Liver (tissue), 3 donors: Measurements from ENCODE around the gene HARBI1.

ENCODE experiments used
- ATF3 ChIP-seq: IDR thresholded peaks from 2 replicates; pipeline ENCODE4 v1.6.1; 2016; ENCODE audit warnings: antibody characterized with exemption
- JUND ChIP-seq, 2 donors: IDR thresholded peaks; 2 replicates each; pipeline ENCODE4 v1.6.1; 2016; ENCODE audit warnings: antibody characterized with exemption in 2 of 2
- TF ChIP-seq, protein P1 (sequence below): fragments of 150-350 bp; IDR thresholded peaks from 2 replicates; pipeline ENCODE4 v1.5.1; 2017; ENCODE audit warnings: improper control_type of control experiment, low read depth, low read length; ENCODE audit not compliant: missing input control
- TF ChIP-seq, protein P2 (sequence below): IDR thresholded peaks from 2 replicates; pipeline ENCODE4 v1.6.1; 2016; ENCODE audit warnings: antibody characterized with exemption, mild to moderate bottlenecking
- TF ChIP-seq, protein P3 (sequence below): IDR thresholded peaks from 2 replicates; pipeline ENCODE4 v1.6.1; 2016; ENCODE audit warnings: antibody characterized with exemption
- donor health status: healthy.
- donor health status: healthy.

GRCh38 chr11:46609386-46609785 is 7.6 kb downstream of the HARBI1 start:
- TF ChIP-seq, protein P1, sequence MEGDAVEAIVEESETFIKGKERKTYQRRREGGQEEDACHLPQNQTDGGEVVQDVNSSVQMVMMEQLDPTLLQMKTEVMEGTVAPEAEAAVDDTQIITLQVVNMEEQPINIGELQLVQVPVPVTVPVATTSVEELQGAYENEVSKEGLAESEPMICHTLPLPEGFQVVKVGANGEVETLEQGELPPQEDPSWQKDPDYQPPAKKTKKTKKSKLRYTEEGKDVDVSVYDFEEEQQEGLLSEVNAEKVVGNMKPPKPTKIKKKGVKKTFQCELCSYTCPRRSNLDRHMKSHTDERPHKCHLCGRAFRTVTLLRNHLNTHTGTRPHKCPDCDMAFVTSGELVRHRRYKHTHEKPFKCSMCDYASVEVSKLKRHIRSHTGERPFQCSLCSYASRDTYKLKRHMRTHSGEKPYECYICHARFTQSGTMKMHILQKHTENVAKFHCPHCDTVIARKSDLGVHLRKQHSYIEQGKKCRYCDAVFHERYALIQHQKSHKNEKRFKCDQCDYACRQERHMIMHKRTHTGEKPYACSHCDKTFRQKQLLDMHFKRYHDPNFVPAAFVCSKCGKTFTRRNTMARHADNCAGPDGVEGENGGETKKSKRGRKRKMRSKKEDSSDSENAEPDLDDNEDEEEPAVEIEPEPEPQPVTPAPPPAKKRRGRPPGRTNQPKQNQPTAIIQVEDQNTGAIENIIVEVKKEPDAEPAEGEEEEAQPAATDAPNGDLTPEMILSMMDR: no peak
- TF ChIP-seq, protein P2, sequence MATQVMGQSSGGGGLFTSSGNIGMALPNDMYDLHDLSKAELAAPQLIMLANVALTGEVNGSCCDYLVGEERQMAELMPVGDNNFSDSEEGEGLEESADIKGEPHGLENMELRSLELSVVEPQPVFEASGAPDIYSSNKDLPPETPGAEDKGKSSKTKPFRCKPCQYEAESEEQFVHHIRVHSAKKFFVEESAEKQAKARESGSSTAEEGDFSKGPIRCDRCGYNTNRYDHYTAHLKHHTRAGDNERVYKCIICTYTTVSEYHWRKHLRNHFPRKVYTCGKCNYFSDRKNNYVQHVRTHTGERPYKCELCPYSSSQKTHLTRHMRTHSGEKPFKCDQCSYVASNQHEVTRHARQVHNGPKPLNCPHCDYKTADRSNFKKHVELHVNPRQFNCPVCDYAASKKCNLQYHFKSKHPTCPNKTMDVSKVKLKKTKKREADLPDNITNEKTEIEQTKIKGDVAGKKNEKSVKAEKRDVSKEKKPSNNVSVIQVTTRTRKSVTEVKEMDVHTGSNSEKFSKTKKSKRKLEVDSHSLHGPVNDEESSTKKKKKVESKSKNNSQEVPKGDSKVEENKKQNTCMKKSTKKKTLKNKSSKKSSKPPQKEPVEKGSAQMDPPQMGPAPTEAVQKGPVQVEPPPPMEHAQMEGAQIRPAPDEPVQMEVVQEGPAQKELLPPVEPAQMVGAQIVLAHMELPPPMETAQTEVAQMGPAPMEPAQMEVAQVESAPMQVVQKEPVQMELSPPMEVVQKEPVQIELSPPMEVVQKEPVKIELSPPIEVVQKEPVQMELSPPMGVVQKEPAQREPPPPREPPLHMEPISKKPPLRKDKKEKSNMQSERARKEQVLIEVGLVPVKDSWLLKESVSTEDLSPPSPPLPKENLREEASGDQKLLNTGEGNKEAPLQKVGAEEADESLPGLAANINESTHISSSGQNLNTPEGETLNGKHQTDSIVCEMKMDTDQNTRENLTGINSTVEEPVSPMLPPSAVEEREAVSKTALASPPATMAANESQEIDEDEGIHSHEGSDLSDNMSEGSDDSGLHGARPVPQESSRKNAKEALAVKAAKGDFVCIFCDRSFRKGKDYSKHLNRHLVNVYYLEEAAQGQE: no peak
- TF ChIP-seq JUND (IDR thresholded peaks at IDR 0.05) (no peak), ATF3 (no peak)
- TF ChIP-seq, protein P3, sequence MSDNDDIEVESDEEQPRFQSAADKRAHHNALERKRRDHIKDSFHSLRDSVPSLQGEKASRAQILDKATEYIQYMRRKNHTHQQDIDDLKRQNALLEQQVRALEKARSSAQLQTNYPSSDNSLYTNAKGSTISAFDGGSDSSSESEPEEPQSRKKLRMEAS: no peak
